ENCODE measurements around the gene GNB2. TPM values are rescaled to one million over a fixed set of nuclear protein-coding genes. Genes with fewer than 3 reads are reported as not detected.

Gene GNB2
- polyA plus RNA-seq (ENCODE audit: insufficient read depth in 1 of 5, insufficient read length in 5 of 5, low replicate concordance in 1 of 5), result 100 to 1,000 TPM; 131 to 271 (median 184) TPM
- long read RNA-seq, donor 1, transcript GNB2-201 (10 exons, 1,878 nt), result major isoform, 112 of 150 reads
- long read RNA-seq, donor 1, transcript GNB2-202 (9 exons, 1,524 nt), result minor isoform, 9 of 150 reads
- long read RNA-seq, donor 1, partial matches to known transcripts, result 29 of 150 reads
- long read RNA-seq, donor 1, other reads (novel, unspliced or antisense), result 0 of 150 reads
- long read RNA-seq, donor 2, transcript GNB2-201 (10 exons, 1,878 nt), result major isoform, 68 of 74 reads
- long read RNA-seq, donor 2, transcript GNB2-202 (9 exons, 1,524 nt), result minor isoform, 6 of 74 reads
- long read RNA-seq, donor 2, partial matches to known transcripts, result 0 of 74 reads
- long read RNA-seq, donor 2, other reads (novel, unspliced or antisense), result 0 of 74 reads
- long read RNA-seq, donor 3, transcript GNB2-202 (9 exons, 1,524 nt), result minor isoform, 6 of 100 reads
- long read RNA-seq, donor 3, transcript GNB2-201 (10 exons, 1,878 nt), result major isoform, 60 of 100 reads
- long read RNA-seq, donor 3, partial matches to known transcripts, result 31 of 100 reads
- long read RNA-seq, donor 3, other reads (novel, unspliced or antisense), result 0 of 100 reads
- long read RNA-seq, donor 4, transcript GNB2-201 (10 exons, 1,878 nt), result major isoform, 51 of 57 reads
- long read RNA-seq, donor 4, transcript GNB2-202 (9 exons, 1,524 nt), result minor isoform, 6 of 57 reads
- long read RNA-seq, donor 4, partial matches to known transcripts, result 0 of 57 reads
- long read RNA-seq, donor 4, other reads (novel, unspliced or antisense), result 0 of 57 reads
- long read RNA-seq, donor 5, transcript GNB2-201 (10 exons, 1,878 nt), result major isoform, 79 of 83 reads
- long read RNA-seq, donor 5, partial matches to known transcripts, result 0 of 83 reads
- long read RNA-seq, donor 5, other reads (novel, unspliced or antisense), result 0 of 83 reads
- long read RNA-seq, donor 6, transcript GNB2-201 (10 exons, 1,878 nt), result major isoform, 116 of 148 reads
- long read RNA-seq, donor 6, transcript GNB2-202 (9 exons, 1,524 nt), result minor isoform, 8 of 148 reads
- long read RNA-seq, donor 6, partial matches to known transcripts, result 24 of 148 reads
- long read RNA-seq, donor 6, other reads (novel, unspliced or antisense), result 0 of 148 reads
- long read RNA-seq, donor 7, transcript GNB2-201 (10 exons, 1,878 nt), result major isoform, 72 of 92 reads
- long read RNA-seq, donor 7, transcript GNB2-202 (9 exons, 1,524 nt), result minor isoform, 7 of 92 reads
- long read RNA-seq, donor 7, partial matches to known transcripts, result 12 of 92 reads
- long read RNA-seq, donor 7, other reads (novel, unspliced or antisense), result 0 of 92 reads
- long read RNA-seq, donor 8, transcript GNB2-202 (9 exons, 1,524 nt), result minor isoform, 5 of 47 reads
- long read RNA-seq, donor 8, transcript GNB2-201 (10 exons, 1,878 nt), result major isoform, 41 of 47 reads
- long read RNA-seq, donor 8, partial matches to known transcripts, result 0 of 47 reads
- long read RNA-seq, donor 8, other reads (novel, unspliced or antisense), result 0 of 47 reads

DNA sequence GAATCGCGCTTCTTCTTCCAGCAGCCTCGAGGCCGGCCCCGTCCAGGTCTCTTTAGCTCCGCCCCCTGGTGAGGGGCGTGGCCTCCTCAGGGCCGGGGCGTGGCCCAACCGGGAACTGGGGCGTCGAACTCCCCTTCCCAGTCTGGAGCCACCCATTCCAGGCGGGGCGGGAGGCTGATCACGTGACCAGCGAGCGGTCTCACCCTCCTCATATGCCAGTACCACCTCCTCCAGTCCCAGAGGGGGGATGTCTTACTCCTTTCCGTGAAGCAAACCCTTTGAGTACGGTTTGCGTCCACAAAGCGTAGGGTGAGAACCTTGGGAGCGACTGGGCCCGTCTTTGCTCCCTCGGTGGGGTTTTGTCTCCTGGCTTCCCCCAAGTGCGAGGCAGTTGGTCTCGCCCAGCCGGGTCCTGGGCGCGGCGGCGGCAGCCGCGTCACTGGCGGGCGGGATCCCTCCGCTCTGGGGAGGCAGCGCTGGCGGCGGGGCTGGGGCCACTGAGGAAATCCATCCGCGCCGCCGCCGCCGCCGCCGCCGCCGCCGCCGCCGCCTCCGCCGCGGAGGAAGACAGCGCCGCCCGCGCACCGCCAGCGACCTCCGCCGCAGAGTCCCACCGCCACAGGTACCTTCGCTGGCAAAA, at the start of gene GNB2:
Gene GNB2 (plus strand): TSS at position 439 of the 640 bp plus-strand sequence. CDS start 2,526 bp downstream, outside the sequence.
- peak; percentile 99 for DNase-seq

DNA sequence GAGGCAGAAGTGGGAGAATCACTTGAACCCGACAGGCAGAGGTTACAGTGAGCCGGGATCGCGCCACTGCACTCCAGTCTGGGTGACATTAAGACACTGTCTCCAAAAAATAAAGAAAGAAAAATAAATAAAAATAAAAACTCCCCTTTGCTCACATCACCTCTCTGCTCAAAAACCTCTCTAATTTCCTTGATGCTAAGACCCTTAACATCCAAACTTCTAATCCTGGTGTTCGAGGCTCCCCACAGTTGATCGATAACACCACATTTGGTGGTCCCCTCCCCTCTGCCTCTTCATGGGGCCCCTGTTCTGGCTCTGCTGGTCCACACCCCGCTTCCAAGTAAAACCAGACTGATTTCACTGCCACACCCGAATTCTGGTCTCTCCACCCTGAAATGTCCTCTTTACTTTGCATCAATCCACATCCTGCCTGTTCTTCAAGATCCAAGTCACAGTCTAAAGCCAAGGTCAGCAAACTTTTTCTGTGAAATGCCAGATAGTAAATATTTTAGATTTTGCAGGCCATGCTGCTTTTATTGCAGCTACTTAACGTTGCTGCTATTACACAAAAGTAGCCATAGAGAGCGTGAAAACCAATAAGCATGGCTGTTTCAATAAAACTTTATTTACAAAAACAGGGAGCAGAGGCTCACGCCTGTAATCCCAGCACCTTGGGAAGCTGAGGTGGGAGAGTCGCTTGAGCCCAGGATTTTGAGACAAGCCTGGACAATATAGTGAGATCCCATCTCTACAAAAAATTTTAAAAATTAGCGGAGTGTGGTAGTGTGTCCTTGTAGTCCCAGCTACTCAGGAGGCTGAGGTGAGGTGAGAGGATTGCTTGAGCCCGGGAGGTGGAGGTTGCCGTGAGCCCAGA, 49.4 kb upstream of the GNB2 start:
- no peak for DNase-seq

DNA sequence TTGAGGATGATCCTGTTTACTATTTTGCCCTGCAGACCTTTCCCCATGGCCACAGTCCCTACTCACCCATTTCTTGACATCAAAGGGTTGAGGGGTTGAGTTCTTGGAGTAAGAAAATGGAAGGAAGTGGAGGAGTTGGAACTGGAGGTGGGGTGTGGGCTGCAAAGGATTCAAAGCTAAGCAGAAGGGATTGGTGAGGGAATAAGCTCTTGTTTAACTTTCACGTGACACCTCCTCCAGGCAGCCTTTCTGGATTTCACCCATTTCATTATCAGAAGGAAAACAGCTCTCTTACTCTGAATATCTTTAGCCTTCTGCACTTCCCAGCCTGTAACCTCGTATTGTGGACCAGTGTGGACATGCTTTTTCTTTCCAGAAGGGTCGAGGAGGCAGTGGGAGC, 47.5 kb upstream of the GNB2 start:
- no peak for DNase-seq

DNA sequence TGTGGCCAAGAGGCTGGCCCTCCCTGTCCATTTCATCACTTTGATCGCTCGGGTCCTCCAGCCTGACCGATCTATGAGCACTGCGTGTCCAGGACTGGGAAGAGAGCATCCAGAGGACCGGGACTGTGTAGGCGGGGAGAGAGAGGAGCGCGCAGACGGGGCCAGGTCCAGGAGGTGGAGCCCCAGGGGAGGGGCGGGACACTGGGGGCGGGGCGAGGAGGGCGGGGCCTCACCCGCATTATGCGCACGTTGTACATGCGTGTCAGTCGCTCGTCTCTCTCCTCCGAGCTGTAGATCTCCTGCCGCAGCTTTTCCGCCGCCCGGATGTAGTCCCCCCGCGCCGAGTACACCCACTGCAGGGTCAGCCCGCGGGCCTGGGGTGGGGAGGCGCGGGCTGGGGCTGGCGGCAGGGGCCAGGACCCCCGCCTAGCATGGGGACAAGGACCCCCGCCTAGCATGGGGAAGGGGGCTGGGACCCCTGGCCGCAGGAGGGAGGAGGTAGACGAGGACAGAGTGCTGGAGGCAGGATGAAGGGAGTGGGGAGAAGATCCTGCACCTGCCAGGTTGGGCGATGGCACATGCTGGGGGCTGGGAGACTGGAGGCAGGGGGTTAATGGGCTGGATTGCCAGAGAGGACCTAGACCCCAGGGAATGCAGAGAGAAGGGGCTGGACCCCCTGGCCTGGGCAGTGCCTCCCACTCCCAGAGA, 46.9 kb upstream of the GNB2 start:
- DNase-seq, result peak; percentile 66 to 70

DNA sequence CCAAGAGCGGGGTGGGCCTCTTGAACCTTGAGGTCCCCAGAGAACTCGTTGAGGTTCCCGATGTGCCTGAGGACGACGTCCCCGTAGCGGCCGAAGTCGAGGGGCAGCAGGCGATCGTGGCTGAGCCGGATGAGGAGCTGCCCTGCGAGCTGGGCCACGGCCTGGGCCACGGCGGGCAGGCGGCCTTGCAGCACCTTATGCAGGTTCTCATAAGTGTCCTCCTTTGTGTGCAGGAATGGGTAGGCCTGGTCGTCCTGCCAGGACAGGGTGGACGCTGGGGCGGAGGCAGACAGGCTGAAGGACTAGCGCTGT, 46.3 kb upstream of the GNB2 start:
- no peak for DNase-seq

DNA sequence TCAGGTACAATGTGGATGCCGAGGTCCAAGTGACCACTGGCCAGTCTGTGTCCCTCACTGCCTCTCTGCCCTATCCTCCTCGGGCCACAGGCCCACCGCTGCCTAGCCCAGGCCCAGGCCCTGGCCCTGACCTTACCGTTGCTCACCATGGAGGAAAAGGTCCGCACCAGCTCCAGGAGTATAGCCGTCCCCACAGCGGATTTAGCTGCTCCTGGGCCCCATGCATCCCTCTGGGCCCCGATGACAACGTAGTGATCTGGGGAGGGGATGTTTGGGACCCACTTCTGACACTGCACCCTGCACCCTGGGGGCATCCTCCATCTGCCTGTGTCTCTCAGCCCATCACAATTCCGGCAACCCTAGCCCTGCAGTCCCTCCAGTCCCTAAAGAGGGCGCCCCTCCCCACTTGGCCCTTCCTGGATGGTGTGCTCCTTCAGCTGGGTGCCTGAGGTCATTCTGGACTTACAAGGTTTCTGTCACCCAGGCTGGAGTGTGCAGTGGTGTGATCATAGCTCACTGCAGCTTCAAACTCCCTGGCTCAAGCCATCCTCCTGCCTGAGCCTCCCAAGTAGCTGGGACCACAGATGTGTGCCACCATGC, 44.3 kb upstream of the GNB2 start:
- no peak for DNase-seq

DNA sequence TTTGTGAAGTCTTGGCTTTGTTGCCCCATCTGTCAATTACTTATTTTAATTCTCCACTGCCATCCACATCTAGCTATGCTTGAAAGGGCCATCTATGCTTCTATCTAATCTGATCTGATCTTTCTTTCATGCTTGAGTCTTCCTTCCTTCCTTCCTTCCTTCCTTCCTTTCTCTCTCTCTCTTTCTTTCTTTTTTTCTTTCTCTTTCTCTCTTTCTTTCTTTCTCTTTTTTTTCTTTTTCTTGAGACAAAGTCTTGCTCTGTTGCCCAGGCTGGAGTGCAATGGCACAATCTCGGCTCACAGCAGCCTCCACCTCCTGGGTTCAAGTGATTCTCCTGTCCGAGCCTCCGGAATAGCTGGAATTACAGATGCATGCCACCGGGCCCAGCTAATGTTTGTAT, 43.5 kb upstream of the GNB2 start:
- DNase-seq, result no peak

DNA sequence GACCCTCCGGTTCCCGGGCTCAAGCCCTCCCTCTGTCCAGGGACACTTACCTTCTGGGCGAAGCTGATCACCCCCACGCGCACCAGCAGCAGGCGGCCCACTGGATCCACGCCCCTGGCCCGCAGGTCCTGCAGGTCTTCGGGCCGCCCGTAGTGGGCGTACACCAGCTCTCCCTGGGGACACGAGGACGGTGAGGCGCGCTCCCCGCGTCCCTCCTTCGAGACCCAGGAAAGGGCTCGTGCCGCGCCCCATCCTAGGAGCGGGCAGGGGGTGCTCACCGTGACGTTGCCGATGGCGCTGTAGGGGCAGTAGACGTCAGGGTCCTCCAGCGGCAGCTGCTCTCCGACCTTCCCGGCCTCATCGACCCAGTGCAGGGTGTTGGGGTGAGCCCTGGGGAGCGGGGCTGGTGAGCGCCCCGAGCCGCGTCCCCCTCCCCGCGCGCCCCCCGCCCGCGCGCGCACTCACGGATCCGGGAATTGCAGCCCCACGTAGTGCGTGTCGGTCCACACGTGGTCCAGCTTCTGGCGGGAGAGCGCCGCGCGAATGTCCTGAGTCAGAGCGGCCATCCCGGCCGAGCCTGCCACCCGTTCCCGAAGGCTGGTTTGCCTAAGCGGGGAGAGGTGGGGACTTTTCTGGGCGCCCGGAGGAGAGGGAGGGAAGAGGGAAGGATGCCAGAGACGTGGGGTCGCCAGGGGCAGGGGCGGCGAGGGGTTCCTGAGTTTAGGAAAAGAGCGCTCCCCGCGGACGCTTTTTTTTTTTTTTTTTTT, 40.4 kb upstream of the GNB2 start:
- DNase-seq, result no peak

DNA sequence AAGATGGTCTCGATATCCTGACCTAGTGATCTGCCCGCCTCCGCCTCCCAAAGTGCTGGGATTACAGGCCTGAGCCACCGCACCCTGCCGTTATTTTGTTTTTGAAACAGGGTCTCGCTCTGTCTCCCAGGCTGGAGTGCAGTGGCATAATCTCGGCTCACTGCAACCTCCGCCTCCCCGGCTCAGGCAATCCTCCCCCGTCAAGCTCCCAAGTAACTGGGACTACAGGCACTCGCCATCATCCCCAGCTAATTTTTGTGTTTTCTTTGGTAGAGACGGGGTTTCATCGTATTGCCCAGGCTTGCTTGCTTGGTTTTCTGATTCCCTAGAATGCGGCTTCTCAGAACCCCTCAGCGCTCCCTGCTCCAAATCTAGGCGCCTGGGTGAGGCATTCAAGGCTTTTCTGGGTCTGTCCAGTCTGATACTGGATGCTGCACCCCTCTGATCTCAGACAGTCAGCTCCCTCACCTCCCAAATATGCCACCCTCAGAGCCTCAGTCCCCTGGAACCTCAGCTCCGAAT, 33.5 kb upstream of the GNB2 start:
- no peak for DNase-seq

DNA sequence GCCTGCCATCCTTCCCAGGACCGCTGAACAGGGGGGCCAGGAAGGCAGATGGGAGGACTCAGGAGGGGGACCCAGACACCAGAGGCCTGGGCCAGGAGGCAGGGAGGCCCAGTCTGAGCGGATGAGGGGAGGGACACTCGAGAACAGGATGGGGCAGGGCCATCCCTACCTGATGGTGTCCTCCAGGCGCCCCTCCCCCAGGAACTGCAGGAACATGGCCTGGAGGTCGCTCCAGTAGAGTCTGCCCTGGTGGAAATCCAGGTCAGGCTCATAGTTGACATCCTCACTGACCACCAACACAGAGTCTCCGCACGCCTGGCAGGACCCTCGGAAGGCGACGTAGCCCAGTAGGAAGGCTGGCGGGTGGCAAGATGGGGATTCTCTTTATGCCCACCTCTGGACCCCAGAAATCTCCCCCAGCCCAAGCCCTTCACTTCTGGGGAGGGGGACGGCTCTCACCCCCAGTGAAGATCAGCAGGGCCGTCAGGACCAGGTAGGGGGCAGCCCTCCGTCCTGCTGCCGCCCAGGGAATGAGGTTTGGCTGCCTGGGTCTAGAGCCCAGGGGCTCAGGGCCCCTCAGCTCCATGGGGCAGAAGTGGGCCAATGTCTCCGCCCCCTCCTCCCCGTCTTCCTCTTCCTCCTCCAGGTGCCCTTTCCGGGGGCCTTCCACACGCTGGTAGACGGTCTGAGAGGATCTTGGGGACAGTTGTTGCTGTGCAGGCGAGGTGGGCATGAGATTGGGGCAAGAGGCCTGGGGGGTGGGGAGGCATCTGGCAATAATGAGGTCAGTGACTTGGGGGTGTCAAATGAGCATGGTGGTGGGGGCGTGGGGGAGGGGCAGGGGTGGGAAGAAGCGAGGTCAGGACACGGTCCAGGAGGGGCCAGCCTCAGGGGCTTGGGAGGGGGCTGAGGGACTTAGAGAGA, 32.8 kb upstream of the GNB2 start:
- no peak for DNase-seq

DNA sequence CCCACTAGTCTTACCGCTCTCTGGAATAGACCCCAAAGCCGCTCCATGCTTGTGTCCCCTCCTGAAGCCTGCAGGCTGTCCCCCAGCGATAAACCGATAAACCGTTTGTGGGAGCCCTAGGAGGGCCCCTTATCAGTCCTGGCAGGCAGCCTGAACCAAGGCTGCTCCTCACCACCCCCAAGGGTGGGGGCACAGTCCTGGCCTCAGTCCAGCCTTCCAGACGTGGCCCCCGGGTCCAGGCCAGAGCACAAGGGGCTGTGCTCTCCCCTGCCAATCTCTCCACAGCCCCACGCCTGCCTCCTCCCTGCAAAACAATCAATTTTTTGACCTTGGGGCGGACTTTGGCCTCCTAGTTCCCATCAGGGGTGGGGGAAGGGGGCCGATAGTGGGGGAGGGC, 32.1 kb upstream of the GNB2 start, which contains the start of gene TFR2:
Gene TFR2 (minus strand): TSS at position 90 of the 397 bp plus-strand sequence. CDS start 43 bp downstream, at position 47.
- no peak for DNase-seq

DNA sequence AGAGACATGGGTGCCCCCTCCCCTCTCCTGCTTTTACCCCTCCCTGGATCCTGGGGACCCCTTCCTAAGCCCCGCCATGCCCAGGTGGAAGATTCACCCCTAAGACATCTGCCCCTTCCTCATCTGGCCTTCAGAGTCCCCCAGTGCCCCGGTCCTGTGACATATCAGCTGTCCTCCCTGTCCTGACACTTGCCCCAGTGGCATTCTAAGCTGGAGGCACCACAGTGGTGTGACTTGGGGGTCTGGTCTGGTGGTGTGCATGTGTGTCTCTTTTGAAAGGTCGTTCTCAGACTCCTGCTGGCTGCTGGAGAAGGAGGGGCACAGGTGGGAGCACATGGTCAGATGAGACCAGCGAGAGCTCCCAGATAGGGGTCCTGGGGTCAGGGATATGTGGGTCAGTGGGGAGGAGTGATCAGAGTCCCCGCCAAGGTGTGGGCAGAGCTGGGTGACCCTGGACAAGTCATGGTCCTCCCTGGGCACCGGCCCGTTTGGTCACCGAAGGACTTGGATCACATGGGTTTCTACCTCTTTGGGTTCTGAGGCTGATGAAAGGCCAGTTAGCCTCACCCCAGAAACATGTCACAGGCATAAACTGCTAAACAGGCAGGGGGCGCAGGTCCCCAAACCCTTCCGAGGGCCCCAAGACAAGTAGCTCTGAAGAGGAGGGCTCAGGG, 31.5 kb upstream of the GNB2 start:
- no peak for DNase-seq

DNA sequence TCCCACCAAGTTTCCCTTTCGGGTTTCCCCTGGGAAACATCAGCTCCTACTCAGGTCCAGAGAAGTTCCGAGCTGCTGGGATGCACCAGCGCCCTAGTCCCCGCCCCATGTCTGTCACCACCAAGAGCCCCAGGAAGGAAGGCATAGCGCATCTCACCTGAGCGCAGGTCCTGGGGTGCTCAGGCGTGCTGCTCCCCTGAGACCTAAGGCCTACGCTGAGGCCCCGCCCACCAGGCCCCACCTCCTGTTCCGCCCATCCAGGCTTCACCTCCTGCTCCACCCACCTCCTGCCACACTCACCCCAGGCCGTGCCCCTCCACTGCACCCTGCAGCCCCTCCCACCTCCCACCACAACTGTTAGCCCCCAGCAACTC, 31.0 kb upstream of the GNB2 start:
- no peak for DNase-seq

DNA sequence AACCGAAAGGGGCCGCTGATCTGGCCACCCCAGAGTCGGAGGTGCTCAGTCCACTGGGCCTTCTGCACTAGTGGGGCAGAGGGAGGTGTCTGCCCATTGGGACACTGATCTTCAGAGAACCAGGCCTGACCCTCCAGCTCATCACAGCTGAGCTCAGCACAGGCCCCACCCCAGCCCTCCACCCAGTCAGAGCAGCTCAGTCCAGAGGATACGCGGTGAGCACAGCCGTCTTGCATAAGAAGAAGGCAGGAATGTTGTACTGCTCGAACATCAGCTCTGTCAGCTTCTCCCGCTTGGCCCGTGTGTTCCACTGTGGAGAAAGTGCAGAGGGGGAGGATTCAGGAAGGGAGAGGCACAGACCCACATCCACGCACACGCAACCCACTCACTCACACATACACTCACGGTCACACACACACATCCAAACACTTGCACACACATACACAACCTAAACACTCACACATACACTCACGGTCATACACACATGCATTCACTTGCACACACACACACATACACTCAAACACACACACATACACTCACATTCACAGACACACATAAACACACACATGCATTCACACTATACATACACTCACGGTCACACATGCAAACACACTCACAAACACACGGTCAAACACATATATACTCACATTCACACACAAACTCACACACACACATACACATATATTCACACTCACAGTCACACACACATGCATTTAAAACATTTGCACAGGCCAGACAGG, 23.5 kb upstream of the GNB2 start:
- no peak for DNase-seq
